ENCODE measurements around the gene HID1. TPM values are rescaled to one million over a fixed set of nuclear protein-coding genes. Genes with fewer than 3 reads are reported as not detected.
"Not testable (repeated sequence)": the region's sequence is repeated elsewhere in the genome, so short reads cannot be mapped to it uniquely, and the experiment has no call there.

HID1 gene
- total and polyA plus RNA-seq, 9 donors: 1.8 to 21.6 (median 5.2) TPM

- peak overlapping the region; percentile 44 for H3K4me3 ChIP-seq
- H3K36me3 ChIP-seq: no peaks in the 10 kb centered on the region
- H3K27ac ChIP-seq: no peak overlapping the region
- intact Hi-C loops (cut with DNase I): no loop called here
- H3K27me3 ChIP-seq: no peaks in the 10 kb centered on the region
- DNase-seq: no peak
- no peaks in the 10 kb centered on the region for H3K9me3 ChIP-seq
- H3K4me1 ChIP-seq (ENCODE audit: insufficient read depth): peaks cover 7% of the 10 kb centered on the region
- 85 to 87% (median 85%) methylated on average over 8 of the region's 8 CpGs for WGBS, 3 donors
- TF ChIP-seq POLR2A (IDR thresholded peaks at IDR 0.05) (no peak), EP300 (IDR thresholded peaks at IDR 0.05) (no peak), CTCF (IDR thresholded peaks at IDR 0.05) (no peak)
Observed at GRCh38 chr17:74971069-74971841, 1.3 kb downstream of the HID1 start.

GRCh38 chr17:74970395-74970794 is 2.2 kb downstream of the HID1 start:
- H3K9me3 ChIP-seq: no peaks in the 10 kb centered on the region
- no peak overlapping the region for H3K27ac ChIP-seq
- TF ChIP-seq POLR2A (IDR thresholded peaks at IDR 0.05): no peak
- no peak for TF ChIP-seq CTCF (IDR thresholded peaks at IDR 0.05)
- TF ChIP-seq EP300 (IDR thresholded peaks at IDR 0.05): no peak
- 76 to 95% (median 84%) methylated on average over 3 of the region's 3 CpGs for WGBS, 3 donors
- peaks cover 7% of the 10 kb centered on the region for H3K4me1 ChIP-seq (ENCODE audit: insufficient read depth)
- intact Hi-C loops (cut with DNase I): no loop called here
- H3K4me3 ChIP-seq: no peak overlapping the region
- no peaks in the 10 kb centered on the region for H3K36me3 ChIP-seq
- no peaks in the 10 kb centered on the region for H3K27me3 ChIP-seq
- no peak for DNase-seq

GRCh38 chr17:74969501-74969900 is 3.1 kb downstream of the HID1 start:
- not testable (repeated sequence) for H3K4me3 ChIP-seq
- intact Hi-C loops (cut with DNase I): loop anchor here (10.0 kb wide), 3 partner anchors 45 to 235 kb away; partner anchors contain the start of genes NUP85 (in 3 of the 4) and MRPL58 (in 1 of the 4)

GRCh38 chr17:74968361-74968780 is 4.2 kb downstream of the HID1 start:
- DNase-seq: no peak
- H3K36me3 ChIP-seq: no peaks in the 10 kb centered on the region
- no peak overlapping the region for H3K27ac ChIP-seq
- 70 to 81% (median 71%) methylated on average over 5 of the region's 5 CpGs for WGBS, 3 donors
- H3K9me3 ChIP-seq: no peaks in the 10 kb centered on the region
- H3K4me1 ChIP-seq (ENCODE audit: insufficient read depth): peaks cover 7% of the 10 kb centered on the region
- TF ChIP-seq POLR2A (IDR thresholded peaks at IDR 0.05): no peak
- no peak for TF ChIP-seq EP300 (IDR thresholded peaks at IDR 0.05)
- no peak for TF ChIP-seq CTCF (IDR thresholded peaks at IDR 0.05)
- H3K27me3 ChIP-seq: no peaks in the 10 kb centered on the region
- intact Hi-C loops (cut with DNase I): loop anchor here (10.0 kb wide), 3 partner anchors 46 to 236 kb away; partner anchors contain the start of genes NUP85 (in 3 of the 4) and MRPL58 (in 1 of the 4)
- no peak overlapping the region for H3K4me3 ChIP-seq

More at GRCh38 chr17:74969501-74969900, 3.1 kb downstream of the HID1 start:
- not testable (repeated sequence) for DNase-seq; H3K27me3 ChIP-seq; H3K4me1 ChIP-seq (ENCODE audit: insufficient read depth); H3K9me3 ChIP-seq; H3K36me3 ChIP-seq; H3K27ac ChIP-seq
- 87 to 90% (median 89%) methylated on average over 5 of the region's 5 CpGs for WGBS, 3 donors
